WERI-Rb-1 (cell line): ENCODE measurements around the gene KRT28.

Experiments
- DNase-seq: peaks from one replicate; pipeline ENCODE4 v3.0.0-alpha.2; 2020
- H3K27ac ChIP-seq: fragments of 250-450 bp; sonication (Bioruptor Pico); 2 replicates; pipeline ENCODE4 v1.5.1; 2020; ENCODE audit warnings: mild to moderate bottlenecking, moderate library complexity
- H3K27me3 ChIP-seq: fragments of 250-450 bp; sonication (Bioruptor Pico); 2 replicates; pipeline ENCODE4 v1.5.1; 2021; ENCODE audit warnings: mild to moderate bottlenecking, low read depth, moderate library complexity; ENCODE audit not compliant: insufficient read depth, severe bottlenecking
- H3K36me3 ChIP-seq: fragments of 250-450 bp; sonication (Bioruptor Pico); 2 replicates; pipeline ENCODE4 v1.5.1; 2020; ENCODE audit warnings: mild to moderate bottlenecking, moderate library complexity
- H3K4me3 ChIP-seq: 2 replicates; pipeline ENCODE4 v1.5.1; 2011; ENCODE audit warnings: low read depth, mild to moderate bottlenecking, control low read depth, low read length
- H3K9me3 ChIP-seq: fragments of 250-450 bp; sonication (Bioruptor Pico); 2 replicates; pipeline ENCODE4 v1.5.1; 2021; ENCODE audit warnings: mild to moderate bottlenecking, moderate library complexity; ENCODE audit not compliant: severe bottlenecking
- TF ChIP-seq, protein P1 (sequence below): IDR thresholded peaks from 2 replicates; pipeline ENCODE4 v1.5.1; 2011; ENCODE audit warnings: low read depth, mild to moderate bottlenecking, control low read depth, inconsistent platforms, low read length

KRT28 gene, protein sequence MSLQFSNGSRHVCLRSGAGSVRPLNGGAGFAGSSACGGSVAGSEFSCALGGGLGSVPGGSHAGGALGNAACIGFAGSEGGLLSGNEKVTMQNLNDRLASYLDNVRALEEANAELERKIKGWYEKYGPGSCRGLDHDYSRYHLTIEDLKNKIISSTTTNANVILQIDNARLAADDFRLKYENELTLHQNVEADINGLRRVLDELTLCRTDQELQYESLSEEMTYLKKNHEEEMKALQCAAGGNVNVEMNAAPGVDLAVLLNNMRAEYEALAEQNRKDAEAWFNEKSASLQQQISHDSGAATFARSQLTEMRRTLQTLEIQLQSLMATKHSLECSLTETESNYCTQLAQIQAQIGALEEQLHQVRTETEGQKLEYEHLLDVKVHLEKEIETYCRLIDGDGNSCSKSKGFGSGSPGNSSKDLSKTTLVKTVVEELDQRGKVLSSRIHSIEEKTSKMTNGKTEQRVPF

DNA sequence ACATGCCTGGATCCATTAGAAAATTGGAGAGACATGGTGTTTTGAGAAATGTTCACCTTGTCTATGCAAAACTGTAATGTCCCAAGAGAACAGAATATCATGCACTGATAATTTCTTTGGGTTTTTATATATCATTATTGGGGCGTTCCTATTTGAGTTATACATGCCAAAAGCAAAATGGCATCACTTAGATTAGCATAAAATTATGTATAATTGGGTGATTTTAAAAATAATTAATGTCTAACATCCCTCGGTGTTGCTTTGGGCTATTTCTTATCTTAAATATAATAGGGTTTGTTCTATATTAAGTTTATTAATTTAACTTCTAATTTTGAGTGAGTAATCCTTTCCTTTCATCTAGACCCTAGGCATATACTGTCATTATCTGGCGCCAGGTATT is at the start of gene KRT28:
Gene KRT28, minus strand, starts transcription at position 101 of the 400 bp plus-strand sequence. Its CDS starts 66 bp downstream, at position 35.
- no peaks in the 10 kb centered on the region for H3K36me3 ChIP-seq

DNA sequence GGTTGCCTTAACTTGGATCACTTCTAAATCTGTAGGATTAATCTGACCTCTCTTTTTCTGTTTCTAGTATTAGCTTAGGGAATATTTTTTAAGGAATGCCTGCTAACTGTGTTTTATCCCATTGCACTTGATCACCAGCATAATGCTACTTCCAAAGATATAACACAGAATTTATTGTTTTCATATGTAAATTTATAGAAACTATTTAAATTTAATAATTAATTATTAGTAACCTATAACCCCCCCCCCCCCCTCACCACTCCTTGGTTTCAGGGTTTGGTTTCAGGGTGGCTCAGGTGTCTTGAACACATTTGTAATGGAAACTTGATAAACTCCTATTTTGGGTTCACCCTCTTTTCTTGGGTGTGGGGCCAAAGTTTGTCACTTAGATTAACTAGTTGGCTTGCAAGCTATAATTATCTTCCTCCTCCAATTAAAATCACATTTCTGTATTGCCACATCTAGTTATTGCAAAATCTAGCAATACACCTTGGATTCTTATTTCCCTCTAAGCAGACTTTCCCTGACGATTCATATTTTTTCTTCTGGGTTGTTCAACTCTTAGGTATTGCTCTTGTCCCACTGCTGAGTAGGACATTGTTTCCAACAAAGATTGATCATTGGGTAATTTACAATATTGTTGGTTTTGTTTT is 49.0 kb upstream of the KRT28 start:
- no peak for DNase-seq
- H3K36me3 ChIP-seq: no peaks in the 10 kb centered on the region
- H3K4me3 ChIP-seq: no peak overlapping the region
- TF ChIP-seq, protein P1, sequence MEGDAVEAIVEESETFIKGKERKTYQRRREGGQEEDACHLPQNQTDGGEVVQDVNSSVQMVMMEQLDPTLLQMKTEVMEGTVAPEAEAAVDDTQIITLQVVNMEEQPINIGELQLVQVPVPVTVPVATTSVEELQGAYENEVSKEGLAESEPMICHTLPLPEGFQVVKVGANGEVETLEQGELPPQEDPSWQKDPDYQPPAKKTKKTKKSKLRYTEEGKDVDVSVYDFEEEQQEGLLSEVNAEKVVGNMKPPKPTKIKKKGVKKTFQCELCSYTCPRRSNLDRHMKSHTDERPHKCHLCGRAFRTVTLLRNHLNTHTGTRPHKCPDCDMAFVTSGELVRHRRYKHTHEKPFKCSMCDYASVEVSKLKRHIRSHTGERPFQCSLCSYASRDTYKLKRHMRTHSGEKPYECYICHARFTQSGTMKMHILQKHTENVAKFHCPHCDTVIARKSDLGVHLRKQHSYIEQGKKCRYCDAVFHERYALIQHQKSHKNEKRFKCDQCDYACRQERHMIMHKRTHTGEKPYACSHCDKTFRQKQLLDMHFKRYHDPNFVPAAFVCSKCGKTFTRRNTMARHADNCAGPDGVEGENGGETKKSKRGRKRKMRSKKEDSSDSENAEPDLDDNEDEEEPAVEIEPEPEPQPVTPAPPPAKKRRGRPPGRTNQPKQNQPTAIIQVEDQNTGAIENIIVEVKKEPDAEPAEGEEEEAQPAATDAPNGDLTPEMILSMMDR: no peak
- peaks cover 89% of the 10 kb centered on the region for H3K27me3 ChIP-seq
- H3K27ac ChIP-seq: no peak overlapping the region
- no peaks in the 10 kb centered on the region for H3K9me3 ChIP-seq

More for the DNA sequence above, at the start of gene KRT28:
- Histone ChIP-seq H3K4me3 (no peak within 1 kb of the TSS), H3K27me3 (peaks cover 94% of the 10 kb centered on the region), H3K9me3 (no peaks in the 10 kb centered on the region), H3K27ac (no peak within 1 kb of the TSS)
- TF ChIP-seq, protein P1: no peak
- DNase-seq: no peak

DNA sequence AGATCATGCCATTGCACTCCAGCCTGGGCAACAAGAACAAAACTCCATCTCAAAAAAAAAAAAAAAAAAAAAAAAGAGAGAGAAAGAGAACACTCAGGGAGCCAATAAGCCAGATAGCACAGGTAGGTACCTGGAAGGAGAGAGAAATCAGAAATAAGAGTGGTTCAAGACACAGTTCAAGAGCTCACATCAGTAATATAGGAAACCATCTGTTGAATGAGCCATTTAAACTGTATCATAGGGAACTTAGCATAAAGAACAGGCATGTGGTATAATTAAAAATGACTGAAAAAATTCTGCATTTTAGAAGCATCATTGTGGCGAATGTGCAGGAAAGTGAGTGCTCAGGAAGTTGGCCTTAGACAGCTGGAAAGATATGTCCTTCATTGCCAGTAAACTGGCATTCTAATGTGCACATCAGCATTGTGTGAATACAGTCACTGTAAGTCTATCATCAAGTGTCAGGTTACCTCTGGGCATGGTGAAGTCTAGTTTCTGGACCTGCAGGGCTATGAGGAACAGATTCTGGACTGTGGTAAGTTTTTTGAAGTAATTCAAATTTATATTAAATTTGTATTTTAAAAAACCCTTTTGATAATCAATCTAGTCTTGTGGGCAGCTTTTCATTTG is 46.9 kb upstream of the KRT28 start:
- TF ChIP-seq, protein P1: no peak
- H3K27me3 ChIP-seq: peaks cover 91% of the 10 kb centered on the region
- H3K4me3 ChIP-seq: no peak overlapping the region
- H3K9me3 ChIP-seq: peaks cover 4% of the 10 kb centered on the region
- H3K27ac ChIP-seq: no peak overlapping the region
- no peaks in the 10 kb centered on the region for H3K36me3 ChIP-seq
- DNase-seq: no peak

DNA sequence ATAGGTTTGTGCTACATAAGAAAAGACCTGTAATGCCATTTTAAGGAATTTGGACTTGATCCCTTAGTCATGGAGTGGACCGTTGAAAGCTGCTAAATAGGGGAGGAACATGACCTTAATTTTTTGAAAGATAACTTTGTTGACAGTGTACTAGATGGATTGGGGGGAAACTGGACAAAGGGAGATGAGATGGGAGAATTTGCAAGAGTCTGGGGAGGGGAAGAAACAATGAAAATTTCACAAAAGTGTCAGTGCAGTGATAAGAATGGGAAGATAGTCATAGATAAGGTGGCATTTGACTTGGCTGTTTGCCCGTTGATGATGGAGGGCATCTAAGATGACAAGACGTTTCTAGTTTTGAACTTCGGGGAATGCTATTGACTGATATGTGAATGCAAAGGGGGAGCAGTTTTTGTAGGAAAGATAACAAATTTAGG is 44.9 kb upstream of the KRT28 start:
- peaks cover 91% of the 10 kb centered on the region for H3K27me3 ChIP-seq
- TF ChIP-seq, protein P1: no peak
- DNase-seq: no peak

GRCh38 chr17:40843242-40843641 is 43.5 kb upstream of the KRT28 start:
- Histone ChIP-seq H3K27ac (no peak overlapping the region), H3K4me3 (no peak overlapping the region), H3K9me3 (peaks cover 10% of the 10 kb centered on the region), H3K36me3 (no peaks in the 10 kb centered on the region), H3K27me3 (peaks cover 93% of the 10 kb centered on the region)
- no peak for DNase-seq
- TF ChIP-seq, protein P1: no peak

More for the DNA sequence above, 44.9 kb upstream of the KRT28 start:
- H3K4me3 ChIP-seq: no peak overlapping the region
- H3K9me3 ChIP-seq: peaks cover 10% of the 10 kb centered on the region
- no peaks in the 10 kb centered on the region for H3K36me3 ChIP-seq
- no peak overlapping the region for H3K27ac ChIP-seq
